ENCODE data around the gene TMF1.
A peak's percentile ranks its signal among the peaks of the same experiment; 100 is the strongest.

The TMF1 gene

DNA sequence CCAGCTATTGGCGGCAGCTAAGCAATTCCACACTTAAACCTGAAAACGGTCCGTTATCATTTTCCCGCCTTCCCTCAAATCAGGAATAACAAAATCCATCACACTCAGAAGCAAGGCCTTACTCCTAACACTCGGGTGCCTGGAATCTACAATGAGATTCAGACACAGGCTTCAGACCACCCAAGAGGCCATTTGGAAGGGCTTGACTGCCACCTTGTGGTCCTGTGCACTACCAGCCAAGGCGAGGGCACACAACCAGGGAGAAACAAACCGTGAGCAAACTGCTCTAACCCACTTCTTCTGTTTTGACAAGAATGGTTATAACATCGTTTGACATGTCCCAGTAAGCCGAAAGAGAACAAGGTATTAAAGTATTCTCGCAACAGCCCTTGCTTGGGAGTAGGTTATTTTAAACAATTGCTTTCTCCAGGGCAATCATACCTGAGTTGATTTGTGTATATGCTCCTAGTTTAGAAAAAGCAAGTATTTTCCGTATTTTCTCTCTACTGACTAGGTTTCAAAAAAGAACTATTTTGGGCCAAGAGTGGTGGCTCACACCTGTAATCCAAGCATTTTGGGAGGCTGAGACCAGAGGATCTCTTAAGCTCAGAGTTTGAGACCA, 79.7 kb downstream of the TMF1 start:
- DNase-seq = peak; percentile 74

All from midbrain (tissue), 1 donor.